LoVo (cell line): ENCODE measurements around the gene MCRIP1.
"Not testable (repeated sequence)": the region's sequence is repeated elsewhere in the genome, so short reads cannot be mapped to it uniquely, and the experiment has no call there.

Experiments used
- DNase-seq: peaks from one replicate; pipeline ENCODE4 v3.0.0-alpha.2; 2016; ENCODE audit warnings: low spot score

The MCRIP1 gene

GRCh38 chr17:81840826-81841778 lies 8.0 kb upstream of the MCRIP1 start:
- DNase-seq = no peak

DNA sequence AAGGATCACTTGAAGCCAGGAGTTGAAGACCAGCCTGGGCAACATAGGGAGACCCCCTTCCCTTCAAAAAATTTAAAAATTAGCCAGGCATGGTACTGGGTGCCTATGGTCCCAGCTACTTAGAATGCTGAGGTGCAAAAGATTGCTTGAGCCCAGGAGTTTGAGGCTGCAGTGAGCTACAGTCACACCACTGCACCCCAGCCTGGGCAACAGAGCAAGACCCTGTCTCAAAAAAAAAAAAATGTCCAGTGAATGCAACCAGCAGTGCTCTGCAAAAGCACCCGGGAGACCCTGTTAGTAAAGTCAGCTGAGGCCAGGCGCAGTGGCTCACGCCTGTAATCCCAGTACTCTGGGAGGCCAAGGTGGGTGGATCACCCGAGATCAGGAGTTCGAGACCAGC lies 7.0 kb upstream of the MCRIP1 start:
- not testable (repeated sequence) for DNase-seq

DNA sequence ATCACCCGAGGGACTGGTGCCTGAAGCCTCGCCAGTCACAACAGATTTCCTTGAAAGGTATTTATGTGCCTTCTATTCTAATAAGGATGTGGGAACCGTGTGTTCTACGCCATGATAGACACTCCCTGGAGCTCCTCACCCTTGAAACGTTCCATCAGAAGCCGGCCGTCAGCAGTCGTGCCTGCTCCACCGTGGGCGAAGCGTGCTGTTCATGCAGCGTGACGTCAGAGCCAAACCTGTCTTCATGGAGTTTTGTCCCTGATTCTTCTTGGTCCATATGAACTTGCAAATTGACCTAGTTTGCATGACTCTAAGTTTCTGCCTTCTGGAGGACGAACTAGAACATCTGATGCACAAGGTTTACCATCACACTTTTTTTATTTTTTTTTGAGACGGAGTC lies 6.2 kb upstream of the MCRIP1 start:
- no peak for DNase-seq

GRCh38 chr17:81838753-81839255 lies 5.7 kb upstream of the MCRIP1 start:
- DNase-seq = no peak

DNA sequence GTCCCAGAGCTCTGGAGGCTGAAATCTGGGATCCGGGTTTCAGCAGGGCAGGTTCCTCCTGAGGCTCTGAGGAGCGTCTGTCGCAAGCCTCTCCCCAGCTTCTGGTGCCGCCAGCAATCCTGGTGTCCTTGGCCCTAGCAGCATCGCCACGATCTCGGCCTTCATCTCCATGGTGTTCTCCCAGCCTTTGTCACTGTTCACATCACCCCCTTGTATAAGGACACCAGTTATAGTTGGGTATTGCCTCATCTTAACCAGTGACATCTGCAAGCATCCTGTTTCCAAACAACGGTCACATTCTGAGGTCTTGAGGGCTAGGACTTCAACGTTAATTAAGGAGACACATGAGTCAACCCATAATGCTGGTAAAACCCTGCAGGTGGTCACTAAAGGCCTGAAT lies 4.5 kb upstream of the MCRIP1 start:
- DNase-seq = no peak

- no peak for DNase-seq
Measured at GRCh38 chr17:81834831-81835267, 1.8 kb upstream of the MCRIP1 start, which contains the start of gene PPP1R27. Gene PPP1R27 (minus strand): TSS chr17:81835050. CDS start chr17:81834953, 97 bp downstream.

- no peak for DNase-seq
Measured at GRCh38 chr17:81833921-81834830, 1.1 kb upstream of the MCRIP1 start.

DNA sequence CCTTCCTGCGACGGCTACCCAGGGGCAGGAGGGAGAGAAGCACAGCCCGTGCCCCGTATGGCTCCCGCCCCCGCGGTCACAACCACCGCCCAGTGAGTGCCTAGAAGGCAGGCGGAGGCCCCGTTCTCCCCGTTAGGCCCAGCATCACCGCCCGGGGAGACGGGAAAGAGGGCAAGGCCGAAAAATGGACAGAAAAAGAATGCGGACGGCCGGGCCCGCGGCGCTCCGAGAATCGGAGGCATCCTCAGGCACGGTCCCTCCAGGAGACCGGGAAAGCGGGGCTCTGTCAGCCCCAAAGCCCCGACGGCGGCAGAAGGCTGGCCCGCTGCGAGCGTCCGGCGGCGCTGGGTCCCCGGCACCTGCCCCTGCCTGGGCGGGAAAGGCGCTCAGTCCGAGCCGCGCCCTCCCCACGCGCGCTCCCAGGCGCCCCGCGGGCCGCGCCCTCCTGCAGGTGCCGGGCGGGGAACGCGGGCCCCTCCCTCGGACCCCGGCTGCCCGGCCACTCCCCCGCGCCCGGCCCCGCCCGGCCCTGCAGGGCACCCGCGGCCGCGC lies 407 bp downstream of the MCRIP1 start:
- no peak for DNase-seq

- DNase-seq = no peak
Measured at GRCh38 chr17:81831957-81832607, 1.0 kb downstream of the MCRIP1 start.

GRCh38 chr17:81831563-81831956 lies 1.5 kb downstream of the MCRIP1 start:
- DNase-seq = no peak

GRCh38 chr17:81829858-81830257 lies 3.2 kb downstream of the MCRIP1 start:
- no peak for DNase-seq

DNA sequence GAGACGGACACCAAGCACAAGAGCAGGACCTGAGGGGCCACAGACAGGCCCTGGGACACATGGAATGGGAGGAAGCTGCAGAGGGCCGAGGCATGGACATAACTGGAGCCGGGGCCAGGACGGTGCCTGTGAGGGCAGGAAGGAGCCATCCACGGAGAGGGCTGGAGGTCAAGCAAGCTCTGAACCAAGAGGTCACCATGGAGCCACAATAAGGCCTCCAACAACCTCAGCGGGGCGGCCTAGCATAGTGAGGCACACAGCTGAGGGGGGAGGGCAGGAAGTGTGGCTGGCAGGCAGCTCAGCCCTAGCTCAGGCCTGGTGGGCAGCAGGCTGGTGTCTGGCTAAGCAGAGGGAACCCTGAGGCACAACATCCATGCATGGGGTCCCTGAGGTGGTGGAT lies 4.4 kb downstream of the MCRIP1 start:
- DNase-seq = no peak

- DNase-seq = no peak
Measured at GRCh38 chr17:81825841-81826466, 7.1 kb downstream of the MCRIP1 start.

- no peak for DNase-seq
Measured at GRCh38 chr17:81824595-81824994, 8.5 kb downstream of the MCRIP1 start.

DNA sequence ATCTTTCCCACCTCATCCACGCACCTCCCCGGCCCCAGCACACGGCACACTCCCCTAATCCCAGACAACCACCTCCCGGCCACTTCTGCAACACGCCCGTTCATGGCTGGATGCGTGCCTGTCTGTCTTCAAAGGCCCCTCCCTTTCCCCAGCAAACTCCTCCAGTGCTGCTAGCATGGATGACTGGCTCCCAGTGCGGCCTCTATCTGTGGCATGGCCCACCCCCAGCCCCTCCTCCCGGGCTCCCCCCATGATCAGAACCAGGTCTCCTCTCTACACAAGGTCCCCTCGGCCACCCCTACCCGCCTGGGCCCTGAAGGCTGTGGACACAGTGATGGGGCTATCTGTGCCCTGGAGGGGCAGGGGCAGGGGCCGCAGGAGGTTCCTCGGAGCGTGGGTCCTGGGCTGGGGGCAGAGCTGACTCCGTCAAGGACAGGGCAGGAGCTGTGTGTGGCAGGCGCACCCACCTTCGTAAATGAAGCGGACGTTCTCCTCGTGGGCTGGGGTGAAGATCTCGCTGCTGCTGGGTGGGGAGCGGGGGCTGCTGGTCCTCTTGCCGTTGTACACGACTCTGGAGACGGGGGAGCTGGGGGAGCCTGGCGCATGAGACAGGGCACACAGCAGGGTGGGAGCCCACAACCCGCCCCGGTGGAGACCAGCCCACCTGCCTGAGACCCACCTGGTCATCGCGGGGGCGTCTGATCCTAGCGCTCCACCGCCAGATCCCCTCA lies 9.1 kb downstream of the MCRIP1 start:
- no peak for DNase-seq

GRCh38 chr17:81822996-81823819 lies 9.9 kb downstream of the MCRIP1 start:
- no peak for DNase-seq

GRCh38 chr17:81822312-81822637 lies 10.8 kb downstream of the MCRIP1 start:
- no peak for DNase-seq

GRCh38 chr17:81821603-81822311 lies 11.3 kb downstream of the MCRIP1 start:
- DNase-seq = peak; percentile 49

- DNase-seq = no peak
Measured at GRCh38 chr17:81821147-81821546, 11.9 kb downstream of the MCRIP1 start.
